Measurements from ENCODE around the gene TIMP4. TPM values are rescaled to one million over a fixed set of nuclear protein-coding genes. Genes with fewer than 3 reads are reported as not detected.

TIMP4 gene
- total and polyA plus RNA-seq, 2 donors (not counting 1 experiment from before 2014, with no cell fraction given), result not detected

- WGBS (ENCODE audit: insufficient coverage), result 31% methylated on average over 4 of the region's 5 CpGs
These were observed 38.2 kb downstream of the TIMP4 start for GRCh38 chr3:12120374-12121140.

GRCh38 chr3:12117473-12117872 is 41.2 kb downstream of the TIMP4 start:
- H3K27me3 Mint-ChIP-seq, result peaks cover 16% of the 10 kb centered on the region
- DNase-seq, result no peak

More at GRCh38 chr3:12120374-12121140, 38.2 kb downstream of the TIMP4 start:
- Mint-ChIP-seq H3K4me3 (no peak overlapping the region), H3K9me3 (ENCODE audit: insufficient read depth) (no peaks in the 10 kb centered on the region), H3K27me3 (peaks cover 19% of the 10 kb centered on the region), H3K4me1 (peaks cover 9% of the 10 kb centered on the region), H3K27ac (no peak overlapping the region)
- Histone ChIP-seq H3K36me3 (replicated peaks in 1 of 2; ENCODE audit: control extremely low read depth in 1 of 2, control insufficient read depth in 1 of 2, extremely low read depth in 1 of 2, insufficient read depth in 2 of 2, low read length in 1 of 2) (no peaks in the 10 kb centered on the region), H3K9ac (ENCODE audit: low read length) (no peak overlapping the region), H3K27me3 (replicated peaks in 1 of 4; ENCODE audit: control extremely low read depth in 1 of 4, control insufficient read depth in 3 of 4, insufficient read depth in 4 of 4, low read length in 3 of 4) (peaks cover 0 to 6% (median 1%) of the 10 kb centered on the region in 4 experiments), H3K9me3 (ENCODE audit: control extremely low read depth in 1 of 3, control insufficient read depth in 2 of 3, insufficient read depth in 1 of 3, low read length in 2 of 3) (no peaks in the 10 kb centered on the region), H4K20me1 (ENCODE audit: control insufficient read depth, insufficient read depth, low read length, poor library complexity, severe bottlenecking) (no peaks in the 10 kb centered on the region), H3K4me2 (replicated peaks; ENCODE audit: low read depth, low read length, poor library complexity, severe bottlenecking) (no peak overlapping the region), H3K27ac (ENCODE audit: low read length in 2 of 2) (no peak overlapping the region), H3K4me3 (ENCODE audit: control extremely low read depth in 1 of 5, extremely low read depth in 1 of 5, insufficient read depth in 1 of 5, low read depth in 2 of 5, low read length in 4 of 5) (no peak overlapping the region), H2AFZ (ENCODE audit: insufficient read depth, low read depth, low read length, poor library complexity, severe bottlenecking) (no peak overlapping the region), H3K79me2 (ENCODE audit: control insufficient read depth, insufficient read depth, low read length) (no peaks in the 10 kb centered on the region), H3K4me1 (ENCODE audit: control insufficient read depth in 2 of 2, insufficient read depth in 2 of 2, low read length in 2 of 2) (peaks cover 5% of the 10 kb centered on the region in 2 donors)
- ATAC-seq (ENCODE audit: low read depth) (no peak), DNase-seq (no peak)
- ChIA-PET POLR2A (no interaction called here), CTCF (no interaction called here)
- TF ChIP-seq, protein P1, sequence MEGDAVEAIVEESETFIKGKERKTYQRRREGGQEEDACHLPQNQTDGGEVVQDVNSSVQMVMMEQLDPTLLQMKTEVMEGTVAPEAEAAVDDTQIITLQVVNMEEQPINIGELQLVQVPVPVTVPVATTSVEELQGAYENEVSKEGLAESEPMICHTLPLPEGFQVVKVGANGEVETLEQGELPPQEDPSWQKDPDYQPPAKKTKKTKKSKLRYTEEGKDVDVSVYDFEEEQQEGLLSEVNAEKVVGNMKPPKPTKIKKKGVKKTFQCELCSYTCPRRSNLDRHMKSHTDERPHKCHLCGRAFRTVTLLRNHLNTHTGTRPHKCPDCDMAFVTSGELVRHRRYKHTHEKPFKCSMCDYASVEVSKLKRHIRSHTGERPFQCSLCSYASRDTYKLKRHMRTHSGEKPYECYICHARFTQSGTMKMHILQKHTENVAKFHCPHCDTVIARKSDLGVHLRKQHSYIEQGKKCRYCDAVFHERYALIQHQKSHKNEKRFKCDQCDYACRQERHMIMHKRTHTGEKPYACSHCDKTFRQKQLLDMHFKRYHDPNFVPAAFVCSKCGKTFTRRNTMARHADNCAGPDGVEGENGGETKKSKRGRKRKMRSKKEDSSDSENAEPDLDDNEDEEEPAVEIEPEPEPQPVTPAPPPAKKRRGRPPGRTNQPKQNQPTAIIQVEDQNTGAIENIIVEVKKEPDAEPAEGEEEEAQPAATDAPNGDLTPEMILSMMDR (IDR thresholded peaks at IDR 0.05), result no peak
- TF ChIP-seq EZH2 (IDR thresholded peaks at IDR 0.05; ENCODE audit: borderline replicate concordance, insufficient read depth, low read depth, low read length, poor library complexity, severe bottlenecking), result no peak
- intact Hi-C loops (cut with micrococcal nuclease), result no loop called here

More at GRCh38 chr3:12117473-12117872, 41.2 kb downstream of the TIMP4 start:
- ATAC-seq (ENCODE audit: low read depth), result no peak
- Mint-ChIP-seq H3K4me1 (peaks cover 9% of the 10 kb centered on the region), H3K27ac (no peak overlapping the region), H3K9me3 (ENCODE audit: insufficient read depth) (no peaks in the 10 kb centered on the region), H3K4me3 (no peak overlapping the region)
- Histone ChIP-seq H4K20me1 (ENCODE audit: control insufficient read depth, insufficient read depth, low read length, poor library complexity, severe bottlenecking) (no peaks in the 10 kb centered on the region), H3K4me1 (ENCODE audit: control insufficient read depth in 2 of 2, insufficient read depth in 2 of 2, low read length in 2 of 2) (peaks cover 5% of the 10 kb centered on the region in 2 donors), H2AFZ (ENCODE audit: insufficient read depth, low read depth, low read length, poor library complexity, severe bottlenecking) (no peak overlapping the region), H3K36me3 (replicated peaks in 1 of 2; ENCODE audit: control extremely low read depth in 1 of 2, control insufficient read depth in 1 of 2, extremely low read depth in 1 of 2, insufficient read depth in 2 of 2, low read length in 1 of 2) (no peaks in the 10 kb centered on the region), H3K79me2 (ENCODE audit: control insufficient read depth, insufficient read depth, low read length) (no peaks in the 10 kb centered on the region), H3K4me3 (ENCODE audit: control extremely low read depth in 1 of 5, extremely low read depth in 1 of 5, insufficient read depth in 1 of 5, low read depth in 2 of 5, low read length in 4 of 5) (no peak overlapping the region), H3K4me2 (replicated peaks; ENCODE audit: low read depth, low read length, poor library complexity, severe bottlenecking) (no peak overlapping the region), H3K9ac (ENCODE audit: low read length) (no peak overlapping the region), H3K9me3 (ENCODE audit: control extremely low read depth in 1 of 3, control insufficient read depth in 2 of 3, insufficient read depth in 1 of 3, low read length in 2 of 3) (no peaks in the 10 kb centered on the region), H3K27ac (ENCODE audit: low read length in 2 of 2) (no peak overlapping the region), H3K27me3 (replicated peaks in 1 of 4; ENCODE audit: control extremely low read depth in 1 of 4, control insufficient read depth in 3 of 4, insufficient read depth in 4 of 4, low read length in 3 of 4) (peaks cover 0 to 6% (median 3%) of the 10 kb centered on the region in 4 experiments)
- TF ChIP-seq, protein P1 (IDR thresholded peaks at IDR 0.05), result no peak
- TF ChIP-seq EZH2 (IDR thresholded peaks at IDR 0.05; ENCODE audit: borderline replicate concordance, insufficient read depth, low read depth, low read length, poor library complexity, severe bottlenecking), result no peak
- ChIA-PET CTCF (no interaction called here), POLR2A (no interaction called here)
- intact Hi-C loops (cut with micrococcal nuclease), result no loop called here
